ENCODE results near the gene ZNF132. TPM values are rescaled to one million over a fixed set of nuclear protein-coding genes. Genes with fewer than 3 reads are reported as not detected.

The ZNF132 gene
- 0.08 to 0.17 TPM (median 0.13 TPM) in 5 replicates for total RNA-seq (2022; extraction: Qiagen RNA extraction)

GRCh38 chr19:58439576-58440554, at the start of gene ZNF132:
TSS of gene ZNF132 (minus strand) at chr19:58440153. CDS start at chr19:58439821, 332 bp downstream.

GRCh38 chr19:58475714-58476497, 36.0 kb upstream of the ZNF132 start, which contains the start of gene ZNF446:
TSS of gene ZNF446 (plus strand) at chr19:58476352. CDS start at chr19:58477219, 867 bp downstream.

GRCh38 chr19:58466760-58467589, 27.0 kb upstream of the ZNF132 start, which contains the start of gene ZNF324:
TSS of gene ZNF324 (plus strand) at chr19:58467080. CDS start at chr19:58469186, 2,106 bp downstream.

GRCh38 chr19:58451358-58452101, 11.6 kb upstream of the ZNF132 start, which contains the start of gene ZNF324B:
TSS of gene ZNF324B (plus strand) at chr19:58451622. CDS start at chr19:58453702, 2,080 bp downstream.

GRCh38 chr19:58408152-58409009, 31.6 kb downstream of the ZNF132 start, which contains the start of gene ZNF584:
TSS of gene ZNF584 (plus strand) at chr19:58408649. CDS start at chr19:58409148, 499 bp downstream.

GRCh38 chr19:58395220-58395978, 44.6 kb downstream of the ZNF132 start, which contains the start of gene RNF225:
TSS of gene RNF225 (plus strand) at chr19:58395656. CDS start at chr19:58396090, 434 bp downstream.

GRCh38 chr19:58386576-58387337, 53.2 kb downstream of the ZNF132 start, which contains the start of gene RPS5:
TSS of gene RPS5 (plus strand) at chr19:58387269. CDS start at chr19:58388138, 869 bp downstream.

Other genes with a start within 250 kb of the ZNF132 start
- 17.7 to 20.7 TPM (median 18.4 TPM) in 5 replicates for gene ZNF544, start 211.2 kb downstream of the ZNF132 start, total RNA-seq (2022; extraction: Qiagen RNA extraction)
- 0.89 to 1.8 TPM (median 0.97 TPM) in 5 replicates for gene ZNF8, start 161.2 kb downstream of the ZNF132 start, total RNA-seq (2022; extraction: Qiagen RNA extraction)
- gene ERVK3-1, start 134.8 kb downstream of the ZNF132 start, total RNA-seq (2022; extraction: Qiagen RNA extraction): 88.3 to 104 TPM (median 94.1 TPM) in 5 replicates
- gene ZSCAN22, start 113.2 kb downstream of the ZNF132 start, total RNA-seq (2022; extraction: Qiagen RNA extraction): 2.2 to 3.0 TPM (median 2.5 TPM) in 5 replicates
- gene A1BG, start 86.7 kb downstream of the ZNF132 start, total RNA-seq (2022; extraction: Qiagen RNA extraction): 5.8 to 14.5 TPM (median 12.7 TPM) in 5 replicates
- gene ZNF497, start 77.4 kb downstream of the ZNF132 start, total RNA-seq (2022; extraction: Qiagen RNA extraction): 0.92 to 1.5 TPM (median 1.1 TPM) in 5 replicates
- 0.89 to 1.7 TPM (median 1.4 TPM) in 5 replicates for gene ZNF837, start 59.1 kb downstream of the ZNF132 start, total RNA-seq (2022; extraction: Qiagen RNA extraction)
- gene RPS5, start 52.9 kb downstream of the ZNF132 start, total RNA-seq (2022; extraction: Qiagen RNA extraction): 2,190 to 2,596 TPM (median 2,481 TPM) in 5 replicates
- gene RNF225, start 44.5 kb downstream of the ZNF132 start, total RNA-seq (2022; extraction: Qiagen RNA extraction): 0.08 to 0.17 TPM in 2 of 5 replicates, not detected in the others
- gene ZNF584, start 31.5 kb downstream of the ZNF132 start, total RNA-seq (2022; extraction: Qiagen RNA extraction): 16.9 to 20.4 TPM (median 17.9 TPM) in 5 replicates
- gene ZNF324B, start 11.5 kb upstream of the ZNF132 start, total RNA-seq (2022; extraction: Qiagen RNA extraction): 5.9 to 7.6 TPM (median 6.6 TPM) in 5 replicates
- gene ZNF324, start 26.9 kb upstream of the ZNF132 start, total RNA-seq (2022; extraction: Qiagen RNA extraction): 9.1 to 11.7 TPM (median 9.8 TPM) in 5 replicates
- 11.4 to 13.4 TPM (median 13.0 TPM) in 5 replicates for gene ZNF446, start 36.2 kb upstream of the ZNF132 start, total RNA-seq (2022; extraction: Qiagen RNA extraction)
- 20.6 to 35.2 TPM (median 29.0 TPM) in 5 replicates for gene SLC27A5, start 71.8 kb upstream of the ZNF132 start, total RNA-seq (2022; extraction: Qiagen RNA extraction)
- gene ZBTB45, start 79.7 kb upstream of the ZNF132 start, total RNA-seq (2022; extraction: Qiagen RNA extraction): 14.9 to 20.7 TPM (median 19.4 TPM) in 5 replicates
- 646 to 765 TPM (median 655 TPM) in 5 replicates for gene TRIM28, start 103.9 kb upstream of the ZNF132 start, total RNA-seq (2022; extraction: Qiagen RNA extraction)
- gene CHMP2A, start 115.0 kb upstream of the ZNF132 start, total RNA-seq (2022; extraction: Qiagen RNA extraction): 180 to 216 TPM (median 198 TPM) in 5 replicates
- 114 to 144 TPM (median 135 TPM) in 5 replicates for gene UBE2M, start 118.5 kb upstream of the ZNF132 start, total RNA-seq (2022; extraction: Qiagen RNA extraction)
- 10.8 to 15.2 TPM (median 13.2 TPM) in 5 replicates for gene MZF1, start 133.2 kb upstream of the ZNF132 start, total RNA-seq (2022; extraction: Qiagen RNA extraction)

Measured in A549 treated with Hydrocortisone at 1 μM for 4 hours (cell line).